CD14-positive monocyte (primary cell): ENCODE measurements around the gene KRTAP10-4. TPM values are rescaled to one million over a fixed set of nuclear protein-coding genes. Genes with fewer than 3 reads are reported as not detected.

ENCODE experiments used
- DNase-seq, 3 donors: peaks; one replicate each; pipeline ENCODE4 v3.0.0-alpha.2; 2011 to 2022
- H2AFZ ChIP-seq: 2 replicates; pipeline ENCODE4 v1.6.0; 2012; ENCODE audit warnings: mild to moderate bottlenecking, low read depth, low read length, inconsistent platforms; ENCODE audit not compliant: insufficient read depth, poor library complexity, severe bottlenecking
- H3K27ac ChIP-seq, 2 donors: 1 replicate in 1 of 2; 2 replicates in 1 of 2; pipeline ENCODE4 v1.5.1; 2012 to 2013; ENCODE audit warnings: low read length in 2 of 2, control low read depth in 1 of 2, inconsistent platforms in 1 of 2, low read depth in 1 of 2, mild to moderate bottlenecking in 1 of 2
- H3K27me3 ChIP-seq, 2 donors: one replicate each; pipeline versions ENCODE4 v1.6.0 to v1.6.1; 2011 to 2013; ENCODE audit warnings: low read length in 2 of 2; ENCODE audit not compliant: control insufficient read depth in 2 of 2, insufficient read depth in 2 of 2
- H3K36me3 ChIP-seq, 2 donors: replicated peaks in 1 of 2; 1 replicate in 1 of 2; 2 replicates in 1 of 2; pipeline versions ENCODE4 v1.5.1 to v1.6.1; 2012 to 2013; ENCODE audit warnings: low read length in 2 of 2, control low read depth in 1 of 2, inconsistent platforms in 1 of 2, mild to moderate bottlenecking in 1 of 2; ENCODE audit not compliant: insufficient read depth in 2 of 2, control insufficient read depth in 1 of 2
- H3K4me1 ChIP-seq, 2 donors: 1 replicate in 1 of 2; 2 replicates in 1 of 2; pipeline versions ENCODE4 v1.5.1 to v1.6.1; 2012 to 2013; ENCODE audit warnings: low read length in 2 of 2, control low read depth in 1 of 2, inconsistent platforms in 1 of 2, mild to moderate bottlenecking in 1 of 2, moderate library complexity in 1 of 2; ENCODE audit not compliant: insufficient read depth in 2 of 2, control insufficient read depth in 1 of 2
- H3K4me2 ChIP-seq: replicated peaks from 2 replicates; pipeline ENCODE3; 2012; ENCODE audit warnings: low read length, moderate library complexity, mild to moderate bottlenecking; ENCODE audit not compliant: poor library complexity, severe bottlenecking; ENCODE audit errors: extremely low read depth
- H3K4me3 ChIP-seq, 3 experiments: fragments of 200-600 bp in 1 of 3; sonication (generic) in 1 of 3; replicated peaks in 1 of 3; 1 replicate in 2 of 3; 2 replicates in 1 of 3; pipeline ENCODE4 v1.5.1; 2011 to 2013; ENCODE audit warnings: low read length in 3 of 3, mild to moderate bottlenecking in 3 of 3, control low read depth in 2 of 3, low read depth in 2 of 3, inconsistent platforms in 1 of 3, moderate library complexity in 1 of 3
- H3K79me2 ChIP-seq: 2 replicates; pipeline ENCODE4 v1.6.0; 2012; ENCODE audit warnings: mild to moderate bottlenecking, control low read depth, inconsistent platforms, low read length, moderate library complexity; ENCODE audit not compliant: insufficient read depth
- H3K9ac ChIP-seq: 2 replicates; pipeline ENCODE4 v1.6.0; 2017; ENCODE audit warnings: low read length, mild to moderate bottlenecking; ENCODE audit not compliant: insufficient read depth, poor library complexity, severe bottlenecking
- H3K9me3 ChIP-seq, 2 donors: replicated peaks in 1 of 2; 1 replicate in 1 of 2; 2 replicates in 1 of 2; pipeline versions ENCODE4 v1.5.1 to v1.6.1; 2012 to 2013; ENCODE audit warnings: low read length in 2 of 2, control low read depth in 1 of 2; ENCODE audit not compliant: control insufficient read depth in 1 of 2, insufficient read depth in 1 of 2
- H4K20me1 ChIP-seq: 2 replicates; pipeline ENCODE4 v1.6.0; 2012; ENCODE audit warnings: mild to moderate bottlenecking, low read length, control low read depth, moderate library complexity; ENCODE audit not compliant: insufficient read depth
- H3K27ac Mint-ChIP-seq, 7 donors: one replicate each; pipeline ENCODE4 v1.8.0; 2020; ENCODE audit warnings: mild to moderate bottlenecking in 7 of 7, mixed read lengths in 7 of 7, moderate library complexity in 6 of 7, inconsistent platforms in 2 of 7
- H3K27me3 Mint-ChIP-seq, 3 donors: one replicate each; pipeline ENCODE4 v1.8.0; 2021 to 2022; ENCODE audit warnings: low read depth in 3 of 3, mild to moderate bottlenecking in 3 of 3, mixed read lengths in 3 of 3, moderate library complexity in 3 of 3, inconsistent platforms in 1 of 3
- H3K36me3 Mint-ChIP-seq, 2 donors: one replicate each; pipeline ENCODE4 v1.8.0; 2020; ENCODE audit warnings: mixed read lengths in 2 of 2, inconsistent platforms in 1 of 2, mild to moderate bottlenecking in 1 of 2
- H3K4me1 Mint-ChIP-seq: one replicate; pipeline ENCODE4 v1.8.0; 2020; ENCODE audit warnings: mild to moderate bottlenecking, mixed read lengths
- H3K4me3 Mint-ChIP-seq, 2 donors: one replicate each; pipeline ENCODE4 v1.8.0; 2020; ENCODE audit warnings: mild to moderate bottlenecking in 2 of 2, mixed read lengths in 2 of 2, moderate library complexity in 1 of 2
- H3K9me3 Mint-ChIP-seq, 7 donors: one replicate each; pipeline ENCODE4 v1.8.0; 2020 to 2022; ENCODE audit warnings: mixed read lengths in 7 of 7, mild to moderate bottlenecking in 6 of 7, moderate library complexity in 6 of 7, inconsistent platforms in 2 of 7
- CTCF ChIP-seq: fragments of 200-600 bp; IDR thresholded peaks from one replicate; pipeline ENCODE4 v1.8.0; 2022; ENCODE audit warnings: antibody characterized with exemption, mild to moderate bottlenecking
- WGBS: methylation state at CpG from one replicate; pipeline ENCODE4 v1.1.5; 2013; ENCODE audit warnings: missing lambda C conversion rate; ENCODE audit not compliant: insufficient coverage; 5-methylcytosine and 5-hydroxymethylcytosine counted together
- intact Hi-C, 2 donors: fragments of 100-400 bp; cut with micrococcal nuclease; formaldehyde crosslinking; loops; one replicate each; pipeline versions ENCODE4 v1.15.0 to v1.15.1; 2023
- polyA plus RNA-seq, 3 donors: library from polyadenylated mRNA; depleted of rRNA in 1 of 3; unstranded in 2 of 3; stranded (reverse) in 1 of 3; fragments of 300-500 nt in 2 of 3; fragments of >200 nt in 1 of 3; fragmentation: Illumina TruSeq in 2 of 3; gene quantifications; 1 replicate in 2 of 3; 2 replicates in 1 of 3; pipeline ENCODE4 v1.2.3, GENCODE V29; 2012 to 2021

KRTAP10-4 gene
- polyA plus RNA-seq, 3 donors = not detected

- H3K9ac ChIP-seq = no peak overlapping the region
- TF ChIP-seq CTCF = no peak
- H3K4me1 Mint-ChIP-seq = no peaks in the 10 kb centered on the region
- no peak overlapping the region for H2AFZ ChIP-seq
- H3K4me1 ChIP-seq = no peaks in the 10 kb centered on the region
- H3K4me2 ChIP-seq = no peak overlapping the region
- H3K27me3 ChIP-seq = no peaks in the 10 kb centered on the region
- no peak overlapping the region for H3K4me3 ChIP-seq
- intact Hi-C loops = no loop called here
- no peaks in the 10 kb centered on the region for H4K20me1 ChIP-seq
- H3K27me3 Mint-ChIP-seq = peaks cover 2 to 23% (median 7%) of the 10 kb centered on the region in 3 donors
- no peak overlapping the region for H3K27ac ChIP-seq
- whole genome bisulfite sequencing = 85% methylated on average over 2 of the region's 6 CpGs
- H3K36me3 ChIP-seq = no peaks in the 10 kb centered on the region
- no peaks in the 10 kb centered on the region for H3K36me3 Mint-ChIP-seq
- no peaks in the 10 kb centered on the region for H3K9me3 ChIP-seq
- peaks cover 0 to 2% (median 0%) of the 10 kb centered on the region in 7 donors for H3K9me3 Mint-ChIP-seq
- H3K79me2 ChIP-seq = no peaks in the 10 kb centered on the region
- no peak overlapping the region for H3K27ac Mint-ChIP-seq
- H3K4me3 Mint-ChIP-seq = no peak overlapping the region
- no peak for DNase-seq
Observed at GRCh38 chr21:44595524-44595923, 22.0 kb downstream of the KRTAP10-4 start.

- Histone ChIP-seq H3K27ac (no peak overlapping the region), H3K9me3 (no peaks in the 10 kb centered on the region), H3K4me3 (no peak overlapping the region), H3K4me2 (no peak overlapping the region), H3K9ac (no peak overlapping the region), H3K36me3 (no peaks in the 10 kb centered on the region), H3K4me1 (no peaks in the 10 kb centered on the region), H2AFZ (no peak overlapping the region), H4K20me1 (no peaks in the 10 kb centered on the region), H3K27me3 (no peaks in the 10 kb centered on the region), H3K79me2 (no peaks in the 10 kb centered on the region)
- H3K4me1 Mint-ChIP-seq = no peaks in the 10 kb centered on the region
- no peak overlapping the region for H3K27ac Mint-ChIP-seq
- DNase-seq = no peak
- intact Hi-C loops = no loop called here
- peaks cover 2 to 23% (median 7%) of the 10 kb centered on the region in 3 donors for H3K27me3 Mint-ChIP-seq
- WGBS = 83% methylated on average over 7 of the region's 9 CpGs
- no peaks in the 10 kb centered on the region for H3K36me3 Mint-ChIP-seq
- no peak for TF ChIP-seq CTCF
- no peak overlapping the region for H3K4me3 Mint-ChIP-seq
- H3K9me3 Mint-ChIP-seq = peaks cover 0 to 2% (median 0%) of the 10 kb centered on the region in 7 donors
Observed at GRCh38 chr21:44596068-44596725, 22.7 kb downstream of the KRTAP10-4 start.
